T-helper 9 cell (primary cell): ENCODE results near the gene WASF3.

Experiments used
- DNase-seq: peaks from one replicate; pipeline ENCODE4 v3.0.0-alpha.2; 2020
- total RNA-seq, 2 donors: gene quantifications; one replicate each; lab custom pipeline; 2026; lab: John Stamatoyannopoulos, UW

WASF3 gene
- total RNA-seq: 0.24 to 0.42 reads per million in 2 donors

GRCh38 chr13:26557393-26558073 lies at the start of gene WASF3:
Gene WASF3 (plus strand): TSS chr13:26557683. CDS start chr13:26642271, 84,588 bp downstream.
- no peak for DNase-seq

- DNase-seq: no peak
These were observed 48.6 kb upstream of the WASF3 start for GRCh38 chr13:26508885-26509284.

- no peak for DNase-seq
These were observed 48.0 kb upstream of the WASF3 start for GRCh38 chr13:26509491-26509890.

- no peak for DNase-seq
These were observed 43.6 kb upstream of the WASF3 start for GRCh38 chr13:26513931-26514330.

- no peak for DNase-seq
These were observed 41.8 kb upstream of the WASF3 start for GRCh38 chr13:26515721-26516120.

GRCh38 chr13:26517936-26518335 lies 39.5 kb upstream of the WASF3 start:
- no peak for DNase-seq

GRCh38 chr13:26518451-26518959 lies 39.0 kb upstream of the WASF3 start:
- DNase-seq: no peak

GRCh38 chr13:26522571-26522970 lies 34.9 kb upstream of the WASF3 start:
- DNase-seq: no peak

- DNase-seq: no peak
These were observed 34.5 kb upstream of the WASF3 start for GRCh38 chr13:26523007-26523406.

GRCh38 chr13:26525528-26525927 lies 32.0 kb upstream of the WASF3 start:
- DNase-seq: no peak

GRCh38 chr13:26526702-26527216 lies 30.7 kb upstream of the WASF3 start:
- DNase-seq: no peak

GRCh38 chr13:26528527-26528926 lies 29.0 kb upstream of the WASF3 start:
- DNase-seq: no peak

- DNase-seq: no peak
These were observed 28.0 kb upstream of the WASF3 start for GRCh38 chr13:26529441-26529840.

GRCh38 chr13:26531742-26532141 lies 25.7 kb upstream of the WASF3 start:
- no peak for DNase-seq

GRCh38 chr13:26534036-26534726 lies 23.3 kb upstream of the WASF3 start:
- DNase-seq: no peak

GRCh38 chr13:26538363-26539317 lies 18.8 kb upstream of the WASF3 start:
- DNase-seq: no peak

- no peak for DNase-seq
These were observed 17.7 kb upstream of the WASF3 start for GRCh38 chr13:26539738-26540292.

GRCh38 chr13:26540334-26540733 lies 17.1 kb upstream of the WASF3 start:
- no peak for DNase-seq

- no peak for DNase-seq
These were observed 16.4 kb upstream of the WASF3 start for GRCh38 chr13:26541041-26541440.

- DNase-seq: no peak
These were observed 15.6 kb upstream of the WASF3 start for GRCh38 chr13:26541678-26542568.

- no peak for DNase-seq
These were observed 12.8 kb upstream of the WASF3 start for GRCh38 chr13:26544707-26545106.
